ENCODE measurements around the gene ODAM.
"Not testable (repeated sequence)": the region's sequence is repeated elsewhere in the genome, so short reads cannot be mapped to it uniquely, and the experiment has no call there.

ODAM gene

GRCh38 chr4:70216109-70216508, 20.6 kb downstream of the ODAM start:
- not testable (repeated sequence) for H3K4me1 ChIP-seq (ENCODE audit: control insufficient read depth, insufficient read depth, low read length, poor library complexity, severe bottlenecking); H3K36me3 ChIP-seq (ENCODE audit: control insufficient read depth, insufficient read depth, low read length); DNase-seq; H3K9me3 ChIP-seq (ENCODE audit: control insufficient read depth, low read length); H3K4me3 ChIP-seq (ENCODE audit: insufficient read depth, low read depth, low read length, poor library complexity, severe bottlenecking); H3K27ac ChIP-seq (ENCODE audit: insufficient read depth, low read length, poor library complexity, severe bottlenecking); H3K27me3 ChIP-seq (replicated peaks; ENCODE audit: control insufficient read depth, insufficient read depth, low read length, poor library complexity, severe bottlenecking)

- H3K9me3 ChIP-seq (ENCODE audit: control insufficient read depth, low read length); H3K27ac ChIP-seq (ENCODE audit: insufficient read depth, low read length, poor library complexity, severe bottlenecking); H3K4me1 ChIP-seq (ENCODE audit: control insufficient read depth, insufficient read depth, low read length, poor library complexity, severe bottlenecking): not testable (repeated sequence)
Measured at GRCh38 chr4:70216550-70216949, 21.0 kb downstream of the ODAM start.

DNA sequence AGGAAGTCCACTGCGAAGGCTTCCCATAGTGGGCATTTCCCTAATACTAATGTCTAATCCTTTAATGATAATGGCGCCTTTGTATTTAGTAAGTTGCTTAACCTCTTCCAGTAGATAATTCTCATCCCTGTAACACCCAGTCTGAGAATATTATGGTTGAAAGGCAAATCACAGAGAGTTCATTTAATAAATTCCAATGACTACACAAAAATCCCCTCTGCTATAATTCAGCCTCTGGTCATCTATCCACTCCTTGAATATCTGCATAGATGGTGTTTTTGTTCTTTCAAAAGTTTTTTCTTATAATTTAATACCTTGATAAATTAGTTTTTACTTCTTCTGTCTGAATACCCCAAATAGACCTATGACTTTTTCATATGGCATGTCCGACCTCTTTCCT, 25.9 kb downstream of the ODAM start:
- not testable (repeated sequence) for H3K36me3 ChIP-seq (ENCODE audit: control insufficient read depth, insufficient read depth, low read length); H3K9me3 ChIP-seq (ENCODE audit: control insufficient read depth, low read length); H3K27me3 ChIP-seq (replicated peaks; ENCODE audit: control insufficient read depth, insufficient read depth, low read length, poor library complexity, severe bottlenecking); DNase-seq; H3K27ac ChIP-seq (ENCODE audit: insufficient read depth, low read length, poor library complexity, severe bottlenecking); H3K4me1 ChIP-seq (ENCODE audit: control insufficient read depth, insufficient read depth, low read length, poor library complexity, severe bottlenecking); H3K4me3 ChIP-seq (ENCODE audit: insufficient read depth, low read depth, low read length, poor library complexity, severe bottlenecking)

More at GRCh38 chr4:70216550-70216949, 21.0 kb downstream of the ODAM start:
- H3K36me3 ChIP-seq (ENCODE audit: control insufficient read depth, insufficient read depth, low read length); H3K27me3 ChIP-seq (replicated peaks; ENCODE audit: control insufficient read depth, insufficient read depth, low read length, poor library complexity, severe bottlenecking); H3K4me3 ChIP-seq (ENCODE audit: insufficient read depth, low read depth, low read length, poor library complexity, severe bottlenecking); DNase-seq: not testable (repeated sequence)

DNA sequence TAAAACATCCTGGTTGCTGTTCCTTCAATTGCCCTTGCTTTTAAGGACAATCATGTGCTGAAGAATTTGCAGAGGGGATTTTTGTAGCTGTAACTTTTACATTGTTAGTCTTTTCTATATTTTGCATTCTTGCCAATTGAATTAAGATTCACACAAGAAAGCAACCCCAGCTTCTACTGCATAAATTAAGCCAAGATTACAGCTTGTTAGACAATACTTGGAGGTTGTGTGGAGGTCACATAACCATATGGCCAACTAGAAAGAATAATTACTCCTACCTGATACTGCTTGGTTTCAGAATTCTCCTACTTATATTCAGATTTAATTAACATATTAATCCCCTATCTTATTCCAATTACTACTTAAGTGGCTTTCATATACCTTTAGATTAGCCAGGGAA, 26.3 kb downstream of the ODAM start:
- H3K9me3 ChIP-seq (ENCODE audit: control insufficient read depth, low read length); H3K27me3 ChIP-seq (replicated peaks; ENCODE audit: control insufficient read depth, insufficient read depth, low read length, poor library complexity, severe bottlenecking); H3K4me1 ChIP-seq (ENCODE audit: control insufficient read depth, insufficient read depth, low read length, poor library complexity, severe bottlenecking); DNase-seq; H3K36me3 ChIP-seq (ENCODE audit: control insufficient read depth, insufficient read depth, low read length); H3K27ac ChIP-seq (ENCODE audit: insufficient read depth, low read length, poor library complexity, severe bottlenecking); H3K4me3 ChIP-seq (ENCODE audit: insufficient read depth, low read depth, low read length, poor library complexity, severe bottlenecking): not testable (repeated sequence)

GRCh38 chr4:70225824-70226223, 30.3 kb downstream of the ODAM start, which contains the start of gene FDCSP:
Gene FDCSP (plus strand): TSS chr4:70226124. CDS start chr4:70231195, 5,071 bp downstream.
- no peaks in the 10 kb centered on the region for H3K27me3 ChIP-seq (replicated peaks; ENCODE audit: control insufficient read depth, insufficient read depth, low read length, poor library complexity, severe bottlenecking)
- no peaks in the 10 kb centered on the region for H3K9me3 ChIP-seq (ENCODE audit: control insufficient read depth, low read length)
- no peak within 1 kb of the TSS for H3K27ac ChIP-seq (ENCODE audit: insufficient read depth, low read length, poor library complexity, severe bottlenecking)
- DNase-seq, result no peak
- no peaks in the 10 kb centered on the region for H3K4me1 ChIP-seq (ENCODE audit: control insufficient read depth, insufficient read depth, low read length, poor library complexity, severe bottlenecking)
- H3K36me3 ChIP-seq (ENCODE audit: control insufficient read depth, insufficient read depth, low read length), result no peaks in the 10 kb centered on the region
- H3K4me3 ChIP-seq (ENCODE audit: insufficient read depth, low read depth, low read length, poor library complexity, severe bottlenecking), result no peak within 1 kb of the TSS

DNA sequence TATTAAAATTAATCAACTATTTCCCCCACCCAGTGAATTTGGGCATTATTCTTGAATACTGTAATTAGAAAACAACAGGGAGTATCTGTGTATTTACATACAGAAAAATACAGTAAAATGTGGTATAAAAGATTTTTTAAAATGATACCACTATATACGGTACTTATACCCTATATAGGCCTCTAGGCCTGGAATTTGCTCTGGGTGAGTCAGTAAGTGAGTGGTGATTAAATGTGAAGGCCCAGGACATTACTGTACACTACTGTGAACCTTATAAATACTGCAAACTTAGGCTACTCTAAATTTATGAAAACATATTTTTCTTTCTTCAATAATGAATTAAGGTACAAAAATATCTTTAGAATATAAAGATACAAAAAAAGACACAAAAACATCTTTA, 40.6 kb downstream of the ODAM start:
- no peaks in the 10 kb centered on the region for H3K36me3 ChIP-seq (ENCODE audit: control insufficient read depth, insufficient read depth, low read length)
- no peaks in the 10 kb centered on the region for H3K27me3 ChIP-seq (replicated peaks; ENCODE audit: control insufficient read depth, insufficient read depth, low read length, poor library complexity, severe bottlenecking)
- H3K27ac ChIP-seq (ENCODE audit: insufficient read depth, low read length, poor library complexity, severe bottlenecking), result no peak overlapping the region
- H3K4me3 ChIP-seq (ENCODE audit: insufficient read depth, low read depth, low read length, poor library complexity, severe bottlenecking), result no peak overlapping the region
- no peaks in the 10 kb centered on the region for H3K4me1 ChIP-seq (ENCODE audit: control insufficient read depth, insufficient read depth, low read length, poor library complexity, severe bottlenecking)
- no peaks in the 10 kb centered on the region for H3K9me3 ChIP-seq (ENCODE audit: control insufficient read depth, low read length)
- no peak for DNase-seq

DNA sequence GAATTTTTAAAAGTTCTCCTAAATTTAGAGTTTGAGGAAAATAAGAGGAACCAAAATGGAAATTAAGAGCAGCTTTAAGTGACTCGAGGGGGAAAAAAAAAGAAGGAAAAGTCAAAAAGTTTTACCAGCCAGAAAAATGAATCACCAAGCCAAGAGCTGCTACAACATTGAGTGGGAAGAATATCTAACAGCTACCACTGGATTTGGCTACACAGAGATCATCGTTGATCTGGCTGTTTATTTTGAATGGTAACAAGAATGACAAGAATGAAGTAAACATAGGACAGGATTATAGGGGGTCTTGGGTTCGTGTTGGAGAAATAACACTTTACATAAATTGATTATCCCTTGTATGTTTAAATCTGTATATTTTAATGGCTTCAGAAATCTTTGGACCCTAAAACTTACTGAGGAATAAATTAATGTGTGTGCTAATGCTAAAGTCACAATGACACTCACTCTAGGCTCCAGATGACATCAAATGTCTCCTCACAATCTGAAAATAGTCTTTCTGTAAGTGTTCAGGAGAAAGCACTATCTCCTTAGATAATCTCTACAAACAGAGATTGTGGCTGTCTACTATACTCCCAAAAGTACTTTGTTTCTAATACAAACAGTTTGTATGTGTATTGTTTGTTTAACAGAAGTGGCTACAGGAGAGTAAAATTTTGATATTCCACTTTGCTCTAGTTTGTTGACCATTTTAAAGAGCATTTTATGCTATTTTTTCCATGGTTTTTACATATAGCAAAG, 43.8 kb downstream of the ODAM start:
- Histone ChIP-seq H3K4me1 (ENCODE audit: control insufficient read depth, insufficient read depth, low read length, poor library complexity, severe bottlenecking) (no peaks in the 10 kb centered on the region), H3K27me3 (replicated peaks; ENCODE audit: control insufficient read depth, insufficient read depth, low read length, poor library complexity, severe bottlenecking) (no peaks in the 10 kb centered on the region), H3K27ac (ENCODE audit: insufficient read depth, low read length, poor library complexity, severe bottlenecking) (no peak overlapping the region), H3K4me3 (ENCODE audit: insufficient read depth, low read depth, low read length, poor library complexity, severe bottlenecking) (no peak overlapping the region), H3K9me3 (ENCODE audit: control insufficient read depth, low read length) (no peaks in the 10 kb centered on the region), H3K36me3 (ENCODE audit: control insufficient read depth, insufficient read depth, low read length) (no peaks in the 10 kb centered on the region)
- no peak for DNase-seq

DNA sequence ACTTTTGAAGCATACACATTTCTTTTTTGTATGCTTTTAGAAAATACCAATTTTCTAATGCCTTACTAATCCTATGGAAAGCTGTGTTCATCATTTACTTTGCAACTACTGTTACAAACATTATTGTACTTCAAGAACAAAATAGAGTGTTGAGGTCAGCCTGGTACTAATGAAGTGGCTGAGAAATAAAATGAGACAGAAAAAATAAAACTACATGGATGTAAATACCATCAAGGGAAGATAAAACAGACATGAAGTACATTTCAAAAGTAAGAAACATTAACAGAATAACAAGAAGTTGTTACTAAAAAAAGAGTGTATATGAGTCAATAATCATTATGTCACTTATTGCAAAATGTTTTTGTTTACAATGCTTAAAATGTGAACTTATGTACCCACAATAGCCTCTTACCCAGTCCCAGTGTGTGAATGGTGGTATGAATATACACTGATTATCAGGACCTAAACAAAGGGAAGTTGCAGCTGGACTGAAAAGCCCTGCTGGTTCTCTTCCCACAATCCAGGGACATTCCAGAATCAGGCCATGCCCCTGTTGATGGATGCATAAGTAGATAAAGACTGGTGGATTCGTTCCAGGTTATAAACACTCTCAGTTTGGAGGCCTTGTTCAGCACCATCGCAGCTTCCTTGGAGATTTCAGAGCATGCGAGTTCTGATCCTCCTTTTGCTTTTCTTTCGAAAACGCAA, 44.5 kb downstream of the ODAM start:
- Histone ChIP-seq H3K9me3 (ENCODE audit: control insufficient read depth, low read length) (no peaks in the 10 kb centered on the region), H3K27ac (ENCODE audit: insufficient read depth, low read length, poor library complexity, severe bottlenecking) (no peak overlapping the region), H3K27me3 (replicated peaks; ENCODE audit: control insufficient read depth, insufficient read depth, low read length, poor library complexity, severe bottlenecking) (no peaks in the 10 kb centered on the region), H3K36me3 (ENCODE audit: control insufficient read depth, insufficient read depth, low read length) (no peaks in the 10 kb centered on the region), H3K4me1 (ENCODE audit: control insufficient read depth, insufficient read depth, low read length, poor library complexity, severe bottlenecking) (no peaks in the 10 kb centered on the region), H3K4me3 (ENCODE audit: insufficient read depth, low read depth, low read length, poor library complexity, severe bottlenecking) (no peak overlapping the region)
- DNase-seq, result no peak

DNA sequence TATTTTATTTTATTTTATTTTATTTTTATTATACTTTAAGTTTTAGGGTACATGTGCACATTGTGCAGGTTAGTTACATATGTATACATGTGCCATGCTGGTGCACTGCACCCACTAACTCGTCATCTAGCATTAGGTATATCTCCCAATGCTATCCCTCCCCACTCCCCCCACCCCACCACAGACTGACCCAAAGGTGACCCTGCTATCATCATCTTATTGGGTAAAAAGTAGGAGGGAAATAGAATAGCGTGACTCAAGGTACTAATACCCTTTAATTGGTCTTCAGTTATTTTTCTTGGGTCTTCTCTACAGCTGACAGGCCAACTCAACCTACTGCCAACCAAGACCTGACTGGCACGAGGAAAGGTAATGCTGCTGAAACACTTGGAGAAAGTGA, 46.8 kb downstream of the ODAM start, which contains the start of gene CSN3:
Gene CSN3 (plus strand): TSS at position 301 of the 400 bp plus-strand sequence. CDS start 2,223 bp downstream, outside the sequence.
- DNase-seq; H3K27ac ChIP-seq (ENCODE audit: insufficient read depth, low read length, poor library complexity, severe bottlenecking); H3K4me3 ChIP-seq (ENCODE audit: insufficient read depth, low read depth, low read length, poor library complexity, severe bottlenecking): not testable (repeated sequence)

GRCh38 chr4:70243091-70243490, 47.6 kb downstream of the ODAM start:
- DNase-seq, result no peak

More for the DNA sequence above, 46.8 kb downstream of the ODAM start, which contains the start of gene CSN3:
- H3K4me1 ChIP-seq (ENCODE audit: control insufficient read depth, insufficient read depth, low read length, poor library complexity, severe bottlenecking); H3K27me3 ChIP-seq (replicated peaks; ENCODE audit: control insufficient read depth, insufficient read depth, low read length, poor library complexity, severe bottlenecking); H3K36me3 ChIP-seq (ENCODE audit: control insufficient read depth, insufficient read depth, low read length); H3K9me3 ChIP-seq (ENCODE audit: control insufficient read depth, low read length): not testable (repeated sequence)

More at GRCh38 chr4:70243091-70243490, 47.6 kb downstream of the ODAM start:
- Histone ChIP-seq H3K27ac (ENCODE audit: insufficient read depth, low read length, poor library complexity, severe bottlenecking) (no peak overlapping the region), H3K4me1 (ENCODE audit: control insufficient read depth, insufficient read depth, low read length, poor library complexity, severe bottlenecking) (no peaks in the 10 kb centered on the region), H3K27me3 (replicated peaks; ENCODE audit: control insufficient read depth, insufficient read depth, low read length, poor library complexity, severe bottlenecking) (no peaks in the 10 kb centered on the region), H3K36me3 (ENCODE audit: control insufficient read depth, insufficient read depth, low read length) (no peaks in the 10 kb centered on the region), H3K4me3 (ENCODE audit: insufficient read depth, low read depth, low read length, poor library complexity, severe bottlenecking) (no peak overlapping the region), H3K9me3 (ENCODE audit: control insufficient read depth, low read length) (no peaks in the 10 kb centered on the region)
